Neural cell (in vitro differentiated cells): ENCODE measurements around the gene CNTNAP1. TPM values are rescaled to one million over a fixed set of nuclear protein-coding genes. Genes with fewer than 3 reads are reported as not detected.

ENCODE experiments used
- H2AFZ ChIP-seq: fragments of 200-600, 300-800 bp; sonication (generic), shearing (Covaris generic); 2 replicates; pipeline ENCODE4 v1.6.0; 2014; ENCODE audit warnings: low read depth, mild to moderate bottlenecking, antibody characterized with exemption, low read length, moderate library complexity
- H3F3A ChIP-seq: fragments of 200-600 bp; shearing (Covaris generic); 2 replicates; pipeline ENCODE4 v1.6.1; 2016; ENCODE audit warnings: mild to moderate bottlenecking, moderate library complexity, mixed read lengths, antibody characterized with exemption, low read length; ENCODE audit not compliant: insufficient read depth, poor library complexity, severe bottlenecking
- H3K27ac ChIP-seq: fragments of 200-600, 300-800 bp; sonication (generic), shearing (Covaris generic); 2 replicates; pipeline ENCODE4 v1.5.1; 2014; ENCODE audit warnings: mild to moderate bottlenecking, low read length, moderate library complexity
- H3K27me3 ChIP-seq: fragments of 300-800, 200-600 bp; sonication (generic), shearing (Covaris generic); 2 replicates; pipeline ENCODE4 v1.6.0; 2014; ENCODE audit warnings: mild to moderate bottlenecking, low read depth, low read length, moderate library complexity; ENCODE audit not compliant: insufficient read depth
- H3K36me3 ChIP-seq: fragments of 300-800, 200-600 bp; sonication (generic), shearing (Covaris generic); 2 replicates; pipeline ENCODE4 v1.5.1; 2014; ENCODE audit warnings: mild to moderate bottlenecking, antibody characterized with exemption, low read length, moderate library complexity; ENCODE audit not compliant: insufficient read depth
- H3K4me2 ChIP-seq: fragments of 300-800, 200-600 bp; sonication (generic), shearing (Covaris generic); 2 replicates; pipeline ENCODE4 v1.6.0; 2014; ENCODE audit warnings: mild to moderate bottlenecking, low read length
- H3K4me3 ChIP-seq: fragments of 300-800, 200-600 bp; sonication (generic), shearing (Covaris generic); 2 replicates; pipeline ENCODE4 v1.5.1; 2014; ENCODE audit warnings: mild to moderate bottlenecking, low read length, moderate library complexity
- H3K79me2 ChIP-seq: fragments of 200-600 bp; shearing (Covaris generic); replicated peaks from 2 replicates; pipeline ENCODE4 v1.6.0; 2014; ENCODE audit warnings: mild to moderate bottlenecking, low read length, moderate library complexity; ENCODE audit not compliant: insufficient read depth
- H3K9ac ChIP-seq: fragments of 300-800, 200-600 bp; sonication (generic), shearing (Covaris generic); 2 replicates; pipeline ENCODE4 v1.6.1; 2016; ENCODE audit warnings: mild to moderate bottlenecking, low read length, mixed read lengths
- H3K9me2 ChIP-seq: fragments of 200-600 bp; shearing (Covaris generic); 2 replicates; pipeline ENCODE4 v1.6.1; 2016; ENCODE audit warnings: mild to moderate bottlenecking, low read length, mixed read lengths; ENCODE audit not compliant: insufficient read depth
- H3K9me3 ChIP-seq: fragments of 200-600, 300-800 bp; sonication (generic), shearing (Covaris generic); 2 replicates; pipeline ENCODE4 v1.6.1; 2016; ENCODE audit warnings: mild to moderate bottlenecking, mixed run types, low read length, moderate library complexity, mixed read lengths
- H4K20me1 ChIP-seq: fragments of 200-600 bp; shearing (Covaris generic); 2 replicates; pipeline ENCODE4 v1.6.1; 2016; ENCODE audit warnings: mild to moderate bottlenecking, mixed run types; ENCODE audit not compliant: insufficient read depth
- CTCF ChIP-seq: fragments of 450-650 bp; IDR thresholded peaks from 2 replicates; pipeline ENCODE4 v1.5.1; 2014; ENCODE audit warnings: antibody characterized with exemption, mild to moderate bottlenecking, moderate library complexity; ENCODE audit not compliant: poor library complexity, severe bottlenecking
- EP300 ChIP-seq: fragments of 450-650 bp; conservative IDR thresholded peaks from 2 replicates; pipeline ENCODE4 v1.6.1; 2014; ENCODE audit warnings: antibody characterized with exemption, mild to moderate bottlenecking, moderate library complexity; ENCODE audit not compliant: poor library complexity, severe bottlenecking
- EZH2 ChIP-seq: fragments of 200-600, 300-800 bp; shearing (Covaris generic), sonication (generic); IDR thresholded peaks from 2 replicates; pipeline ENCODE4 v1.6.1; 2014; ENCODE audit warnings: antibody characterized with exemption, low read length, borderline replicate concordance, mild to moderate bottlenecking; ENCODE audit not compliant: insufficient read depth, poor library complexity, severe bottlenecking
- MXI1 ChIP-seq: fragments of 450-650 bp; conservative IDR thresholded peaks from 2 replicates; pipeline ENCODE4 v1.6.1; 2014; ENCODE audit warnings: antibody characterized with exemption, mild to moderate bottlenecking; ENCODE audit not compliant: poor library complexity, severe bottlenecking
- POLR2AphosphoS5 ChIP-seq: IDR thresholded peaks from 2 replicates; pipeline ENCODE4 v1.6.1; 2012
- RAD21 ChIP-seq: fragments of 450-650 bp; conservative IDR thresholded peaks from 2 replicates; pipeline ENCODE4 v1.6.1; 2014; ENCODE audit warnings: antibody characterized with exemption, mild to moderate bottlenecking, moderate library complexity
- REST ChIP-seq: IDR thresholded peaks from 2 replicates; pipeline ENCODE4 v1.6.1; 2012; ENCODE audit warnings: borderline replicate concordance
- SMC3 ChIP-seq: fragments of 450-650 bp; conservative IDR thresholded peaks from 2 replicates; pipeline ENCODE4 v1.6.1; 2014; ENCODE audit warnings: antibody characterized with exemption, mild to moderate bottlenecking, moderate library complexity; ENCODE audit not compliant: poor library complexity
- TAF1 ChIP-seq: IDR thresholded peaks from 2 replicates; pipeline ENCODE4 v1.6.1; 2012; ENCODE audit warnings: low read depth
- polyA plus RNA-seq: library from polyadenylated mRNA; depleted of rRNA; stranded (reverse); fragments of >200 nt; gene quantifications from 2 replicates; pipeline ENCODE4 v1.2.3, GENCODE V29; 2014

The CNTNAP1 gene
- polyA plus RNA-seq, 1 donor from 2014 or later = 21.9 TPM

- Histone ChIP-seq H3K27me3 (no peaks in the 10 kb centered on the region), H3K27ac (no peak overlapping the region), H3K9ac (no peak overlapping the region), H2AFZ (no peak overlapping the region), H3K4me2 (no peak overlapping the region), H3F3A (no peaks in the 10 kb centered on the region), H4K20me1 (no peaks in the 10 kb centered on the region), H3K9me2 (no peaks in the 10 kb centered on the region), H3K4me3 (no peak overlapping the region), H3K79me2 (no peaks in the 10 kb centered on the region), H3K9me3 (no peaks in the 10 kb centered on the region), H3K36me3 (no peaks in the 10 kb centered on the region)
- TF ChIP-seq MXI1 (no peak), EZH2 (no peak), RAD21 (no peak), TAF1 (no peak), SMC3 (no peak), POLR2AphosphoS5 (no peak), CTCF (no peak), EP300 (no peak), REST (no peak)
Measured at GRCh38 chr17:42651392-42651791, 30.9 kb upstream of the CNTNAP1 start.

- Histone ChIP-seq H3K36me3 (no peaks in the 10 kb centered on the region), H3K9me2 (no peaks in the 10 kb centered on the region), H4K20me1 (no peaks in the 10 kb centered on the region), H3K27ac (no peak overlapping the region), H3K9ac (no peak overlapping the region), H3K4me3 (no peak overlapping the region), H3K9me3 (no peaks in the 10 kb centered on the region), H3F3A (no peaks in the 10 kb centered on the region), H2AFZ (no peak overlapping the region), H3K27me3 (no peaks in the 10 kb centered on the region), H3K4me2 (no peak overlapping the region), H3K79me2 (no peaks in the 10 kb centered on the region)
- TF ChIP-seq POLR2AphosphoS5 (no peak), TAF1 (no peak), REST (no peak), RAD21 (no peak), CTCF (no peak), SMC3 (no peak), EZH2 (no peak), MXI1 (no peak), EP300 (no peak)
Measured at GRCh38 chr17:42653179-42654124, 28.9 kb upstream of the CNTNAP1 start.
